ENCODE results near the gene ATP8B4.

GRCh38 chr15:50057196-50057595 is 61.8 kb downstream of the ATP8B4 start:
- no peak for TF ChIP-seq CTCF (IDR thresholded peaks at IDR 0.05)
- TF ChIP-seq POLR2A (IDR thresholded peaks at IDR 0.05), result no peak

Data from testis (tissue), 2 donors.